SK-N-SH (cell line): ENCODE results near the gene RABEP2. TPM values are rescaled to one million over a fixed set of nuclear protein-coding genes. Genes with fewer than 3 reads are reported as not detected.

Source experiments
- CTCF ChIA-PET: fragments of 300-600, 350-600 bp; formaldehyde crosslinking; extraction: SDS; loops from one replicate; lab custom pipeline; 2021; lab: Yijun Ruan, JAX
- POLR2A ChIA-PET: fragments of 350-600 bp; sonication (Branson Sonifier 250); formaldehyde crosslinking; extraction: SDS; loops from one replicate; lab custom pipeline; 2020; ENCODE audit warnings: antibody characterized with exemption, inconsistent platforms; lab: Yijun Ruan, JAX
- DNase-seq: peaks from one replicate; pipeline ENCODE4 v3.0.0; 2012
- H2AFZ ChIP-seq: fragments of 200-600 bp; sonication (generic); 2 replicates; pipeline ENCODE4 v1.8.1; 2016; ENCODE audit warnings: antibody characterized with exemption, mild to moderate bottlenecking, low read depth
- H3F3A ChIP-seq: fragments of 200-600 bp; sonication (generic); replicated peaks from 2 replicates; pipeline ENCODE3; 2016; ENCODE audit warnings: antibody characterized with exemption, mild to moderate bottlenecking; ENCODE audit not compliant: insufficient read depth
- H3K27ac ChIP-seq, 2 experiments: fragments of 200-500 bp in 1 of 2; fragments of 200-600 bp in 1 of 2; sonication (Bioruptor generic) in 1 of 2; sonication (generic), shearing (Covaris generic) in 1 of 2; 2 replicates each; pipeline versions ENCODE4 v1.5.1 to v1.6.1; 2014 to 2016; ENCODE audit warnings: low read depth in 2 of 2, inconsistent platforms in 1 of 2, low read length in 1 of 2, mild to moderate bottlenecking in 1 of 2, mixed read lengths in 1 of 2
- H3K27me3 ChIP-seq: fragments of 200-600 bp; sonication (generic), shearing (Covaris generic); 2 replicates; pipeline ENCODE4 v1.6.1; 2016; ENCODE audit warnings: mixed run types; ENCODE audit not compliant: insufficient read depth
- H3K36me3 ChIP-seq, 2 experiments: fragments of 200-500 bp in 1 of 2; fragments of 200-600 bp in 1 of 2; sonication (Bioruptor generic) in 1 of 2; sonication (generic) in 1 of 2; replicated peaks in 1 of 2; 2 replicates each; pipeline versions ENCODE3 to v1.5.1; 2014 to 2016; ENCODE audit warnings: low read length in 1 of 2, mild to moderate bottlenecking in 1 of 2; ENCODE audit not compliant: insufficient read depth in 2 of 2, control insufficient read depth in 1 of 2
- H3K4me1 ChIP-seq, 2 experiments: fragments of 200-500 bp in 1 of 2; fragments of 200-600 bp in 1 of 2; sonication (Bioruptor generic) in 1 of 2; sonication (generic), shearing (Covaris generic) in 1 of 2; 2 replicates each; pipeline versions ENCODE4 v1.5.1 to v1.6.1; 2014 to 2016; ENCODE audit warnings: low read depth in 1 of 2, low read length in 1 of 2, mixed run types in 1 of 2; ENCODE audit not compliant: insufficient read depth in 2 of 2, control insufficient read depth in 1 of 2
- H3K4me2 ChIP-seq: fragments of 200-600 bp; sonication (generic), shearing (Covaris generic); 2 replicates; pipeline ENCODE4 v1.6.1; 2017; ENCODE audit warnings: mixed run types
- H3K4me3 ChIP-seq, 2 experiments: fragments of 200-500 bp in 1 of 2; fragments of 200-600 bp in 1 of 2; sonication (Bioruptor generic) in 1 of 2; sonication (generic), shearing (Covaris generic) in 1 of 2; 2 replicates each; pipeline versions ENCODE4 v1.5.1 to v1.8.1; 2014 to 2016; ENCODE audit warnings: low read depth in 2 of 2, inconsistent platforms in 1 of 2, low read length in 1 of 2, mild to moderate bottlenecking in 1 of 2, mixed read lengths in 1 of 2, moderate library complexity in 1 of 2
- H3K79me2 ChIP-seq: fragments of 200-600 bp; sonication (generic); 2 replicates; pipeline ENCODE4 v1.8.1; 2017; ENCODE audit warnings: mild to moderate bottlenecking; ENCODE audit not compliant: insufficient read depth
- H3K9ac ChIP-seq: fragments of 200-600 bp; sonication (generic); 2 replicates; pipeline ENCODE4 v1.6.1; 2017; ENCODE audit warnings: mixed run types
- H3K9me2 ChIP-seq: fragments of 200-600 bp; sonication (generic); 2 replicates; pipeline ENCODE4 v1.6.1; 2017; ENCODE audit warnings: mixed run types
- H3K9me3 ChIP-seq: fragments of 200-600 bp; sonication (generic); 2 replicates; pipeline ENCODE4 v1.6.1; 2017; ENCODE audit warnings: mixed run types, mild to moderate bottlenecking, moderate library complexity
- H4K20me1 ChIP-seq: fragments of 200-600 bp; sonication (generic); 2 replicates; pipeline ENCODE4 v1.6.1; 2017; ENCODE audit warnings: mild to moderate bottlenecking, mixed run types; ENCODE audit not compliant: insufficient read depth
- CHD2 ChIP-seq: fragments of 150-350 bp; IDR thresholded peaks from 2 replicates; pipeline ENCODE4 v1.6.1; 2018; ENCODE audit warnings: low read length; ENCODE audit not compliant: partially characterized antibody
- ELF1 ChIP-seq: IDR thresholded peaks from 2 replicates; pipeline ENCODE4 v1.4.0; 2012
- EP300 ChIP-seq, 2 experiments: IDR thresholded peaks; 2 replicates each; pipeline versions ENCODE4 v1.4.0 to v1.6.1; 2012; ENCODE audit warnings: borderline replicate concordance in 1 of 2, low read depth in 1 of 2, low read length in 1 of 2
- FOXM1 ChIP-seq: IDR thresholded peaks from 2 replicates; pipeline ENCODE4 v1.4.0; 2012; ENCODE audit warnings: low read depth, mild to moderate bottlenecking
- GABPA ChIP-seq: IDR thresholded peaks from 2 replicates; pipeline ENCODE4 v1.4.0; 2012; ENCODE audit warnings: low read depth, mild to moderate bottlenecking
- IRF3 ChIP-seq: fragments of 150-350 bp; IDR thresholded peaks from 2 replicates; pipeline ENCODE4 v1.6.1; 2016; ENCODE audit warnings: mild to moderate bottlenecking, low read depth, low read length
- MEF2A ChIP-seq: IDR thresholded peaks from 2 replicates; pipeline ENCODE4 v1.4.0; 2012; ENCODE audit warnings: low read depth, borderline replicate concordance
- MXI1 ChIP-seq: IDR thresholded peaks from 2 replicates; pipeline ENCODE4 v1.6.1; 2012; ENCODE audit warnings: mild to moderate bottlenecking, low read depth, low read length, improper control_type of control experiment
- PBX3 ChIP-seq: IDR thresholded peaks from 2 replicates; pipeline ENCODE4; 2012
- POLR2AphosphoS5 ChIP-seq: IDR thresholded peaks from 2 replicates; pipeline ENCODE4 v1.6.1; 2012; ENCODE audit warnings: low read depth, low read length
- RAD21 ChIP-seq: IDR thresholded peaks from 2 replicates; pipeline ENCODE4 v1.6.1; 2012; ENCODE audit warnings: mild to moderate bottlenecking, low read length
- RCOR1 ChIP-seq: fragments of 150-350 bp; IDR thresholded peaks from 2 replicates; pipeline ENCODE4 v1.6.1; 2017; ENCODE audit warnings: antibody characterized with exemption, low read length
- RXRA ChIP-seq: IDR thresholded peaks from 2 replicates; pipeline ENCODE4 v1.4.0; 2012; ENCODE audit warnings: low read depth, mild to moderate bottlenecking, borderline replicate concordance
- SMC3 ChIP-seq: IDR thresholded peaks from 2 replicates; pipeline ENCODE4 v1.6.1; 2012; ENCODE audit warnings: low read depth, low read length, improper control_type of control experiment
- TCF12 ChIP-seq: IDR thresholded peaks from 2 replicates; pipeline ENCODE4 v1.4.0; 2012
- TEAD4 ChIP-seq: IDR thresholded peaks from 2 replicates; pipeline ENCODE4 v1.4.0; 2012; ENCODE audit warnings: mild to moderate bottlenecking, borderline replicate concordance; ENCODE audit not compliant: insufficient read depth
- YY1 ChIP-seq: IDR thresholded peaks from 2 replicates; pipeline ENCODE4 v1.4.0; 2012; ENCODE audit warnings: low read depth, mild to moderate bottlenecking
- ZBTB33 ChIP-seq: IDR thresholded peaks from 2 replicates; pipeline ENCODE4 v1.4.0; 2012; ENCODE audit warnings: low read depth, borderline replicate concordance
- WGBS: methylation state at CpG from one replicate; pipeline ENCODE4 v1.1.6; 2017; ENCODE audit warnings: low lambda C conversion rate; 5-methylcytosine and 5-hydroxymethylcytosine counted together
- polyA plus RNA-seq, 3 experiments: library from polyadenylated mRNA; depleted of rRNA; stranded (reverse); fragments of >200 nt; gene quantifications; 2 replicates each; pipeline ENCODE4 v1.2.3, GENCODE V29; 2012

RABEP2 gene
- polyA plus RNA-seq, 1 of the 3 experiments (the other 2 are of a cell fraction), result 46.1 TPM

GRCh38 chr16:28964496-28964895, 39.5 kb upstream of the RABEP2 start:
- TF ChIP-seq IRF3 (no peak), MEF2A (no peak), PBX3 (no peak), POLR2AphosphoS5 (no peak), ZBTB33 (no peak), MXI1 (no peak), TEAD4 (no peak), RXRA (no peak), CHD2 (no peak), TCF12 (no peak), YY1 (no peak), EP300 (IDR thresholded peaks at IDR 0.05; ENCODE audit: borderline replicate concordance in 1 of 2, low read depth in 1 of 2, low read length in 1 of 2) (no peak), SMC3 (no peak), GABPA (no peak), RAD21 (no peak), ELF1 (no peak), RCOR1 (no peak), FOXM1 (no peak)
- Histone ChIP-seq H3K4me1 (no peaks in the 10 kb centered on the region), H3K9me2 (no peaks in the 10 kb centered on the region), H3K27me3 (no peaks in the 10 kb centered on the region), H3K4me3 (no peak overlapping the region), H3F3A (peaks cover 4% of the 10 kb centered on the region), H3K27ac (no peak overlapping the region), H3K4me2 (no peak overlapping the region), H4K20me1 (no peaks in the 10 kb centered on the region), H3K9me3 (no peaks in the 10 kb centered on the region), H3K9ac (no peak overlapping the region), H3K79me2 (no peaks in the 10 kb centered on the region), H3K36me3 (peaks cover 19 to 33% of the 10 kb centered on the region in 2 experiments), H2AFZ (no peak overlapping the region)
- WGBS, result 85% methylated on average over 2 of the region's 2 CpGs
- CTCF ChIA-PET, result interaction anchor here (1.0 kb wide), 1 partner anchor 118 kb away, joined by 3 read pairs; the partner anchor contains the start of gene TUFM
- DNase-seq, result no peak
- POLR2A ChIA-PET, result no interaction called here
